Calu3 (cell line): ENCODE data around the gene PTPN14. TPM values are rescaled to one million over a fixed set of nuclear protein-coding genes. Genes with fewer than 3 reads are reported as not detected.

Experiments used
- BruUV-seq: library from RNA; stranded (reverse); fragments of 400-500 nt; replicated peaks from 2 replicates; lab custom pipeline; 2021; lab: Mats Ljungman, UMichigan
- CTCF ChIA-PET: fragments of 300-600 bp; sonication (Branson Sonifier 250); formaldehyde crosslinking; loops from one replicate; lab custom pipeline; 2022; ENCODE audit warnings: antibody characterized with exemption; lab: Charles Lee
- DNase-seq: peaks from one replicate; pipeline ENCODE4 v3.0.0; 2022
- H3K27ac Mint-ChIP-seq: one replicate; pipeline ENCODE4 v1.8.0; 2022; ENCODE audit warnings: mixed read lengths; ENCODE audit not compliant: unreplicated experiment
- H3K27me3 Mint-ChIP-seq: one replicate; pipeline ENCODE4 v1.8.0; 2022; ENCODE audit warnings: mixed read lengths; ENCODE audit not compliant: unreplicated experiment
- H3K36me3 Mint-ChIP-seq: one replicate; pipeline ENCODE4 v1.8.0; 2022; ENCODE audit warnings: mild to moderate bottlenecking, moderate library complexity, mixed read lengths; ENCODE audit not compliant: insufficient read depth, unreplicated experiment
- H3K4me1 Mint-ChIP-seq: one replicate; pipeline ENCODE4 v1.8.0; 2022; ENCODE audit warnings: mild to moderate bottlenecking, low read depth, mixed read lengths; ENCODE audit not compliant: unreplicated experiment
- H3K4me3 Mint-ChIP-seq: one replicate; pipeline ENCODE4 v1.8.0; 2022; ENCODE audit warnings: mild to moderate bottlenecking, low read depth, moderate library complexity, mixed read lengths; ENCODE audit not compliant: unreplicated experiment
- H3K9me3 Mint-ChIP-seq: one replicate; pipeline ENCODE4 v1.8.0; 2022; ENCODE audit warnings: low read depth, mixed read lengths; ENCODE audit not compliant: unreplicated experiment
- intact Hi-C: fragments of 100-400 bp; cut with micrococcal nuclease; formaldehyde crosslinking; loops from one replicate; pipeline ENCODE4 v1.10.0; 2022; ENCODE audit not compliant: unreplicated experiment
- total RNA-seq: library from RNA; stranded (reverse); gene quantifications from 2 replicates; pipeline ENCODE4 v1.2.3, GENCODE V29; 2022
- TF ChIP-seq, protein P1 (sequence below): fragments of 200-600 bp; IDR thresholded peaks from one replicate; pipeline ENCODE4 v1.8.0; 2022; ENCODE audit warnings: antibody characterized with exemption; ENCODE audit not compliant: unreplicated experiment

The PTPN14 gene
- total RNA-seq, 1 experiment from 2014 or later: 77.4 TPM

DNA sequence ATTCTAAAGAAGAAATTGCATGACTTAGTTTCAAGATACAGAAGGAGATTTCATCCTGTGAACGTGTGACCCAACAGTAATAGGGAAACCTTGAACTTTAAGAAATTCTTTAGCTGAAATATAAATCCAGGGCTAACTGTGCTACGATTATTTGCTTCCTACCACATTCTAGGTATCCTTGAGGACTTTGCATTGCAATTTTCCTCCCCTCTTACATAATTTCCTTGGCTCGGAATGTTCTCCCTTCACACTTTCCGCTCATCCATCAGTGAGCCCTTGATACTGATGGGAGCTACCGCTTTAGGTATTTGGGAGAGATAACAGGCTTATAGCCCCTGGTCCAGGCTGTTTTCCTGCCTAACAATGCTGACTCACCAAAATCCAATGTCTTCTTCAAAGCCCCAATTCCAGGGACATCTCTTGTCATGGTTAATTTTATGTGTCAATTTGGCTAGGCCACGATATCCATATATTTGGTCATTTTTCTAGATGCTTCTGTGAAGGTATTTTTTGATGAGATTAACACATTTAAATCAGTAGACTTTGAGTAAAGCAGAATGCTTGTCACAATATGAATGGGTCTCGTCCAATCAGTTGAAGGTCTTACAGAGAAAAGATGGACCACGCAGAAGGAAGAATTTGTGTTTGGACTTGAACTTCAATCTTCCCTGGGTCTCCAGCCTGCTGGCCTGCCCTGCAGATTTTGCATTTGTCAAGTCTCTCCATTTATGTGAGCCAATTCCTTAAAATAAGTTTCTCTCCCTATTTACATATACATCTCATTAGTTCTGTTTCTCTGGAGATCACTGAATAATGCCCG is 121.2 kb downstream of the PTPN14 start:
- intact Hi-C loops: no loop called here
- H3K27ac Mint-ChIP-seq: no peak overlapping the region
- TF ChIP-seq, protein P1, sequence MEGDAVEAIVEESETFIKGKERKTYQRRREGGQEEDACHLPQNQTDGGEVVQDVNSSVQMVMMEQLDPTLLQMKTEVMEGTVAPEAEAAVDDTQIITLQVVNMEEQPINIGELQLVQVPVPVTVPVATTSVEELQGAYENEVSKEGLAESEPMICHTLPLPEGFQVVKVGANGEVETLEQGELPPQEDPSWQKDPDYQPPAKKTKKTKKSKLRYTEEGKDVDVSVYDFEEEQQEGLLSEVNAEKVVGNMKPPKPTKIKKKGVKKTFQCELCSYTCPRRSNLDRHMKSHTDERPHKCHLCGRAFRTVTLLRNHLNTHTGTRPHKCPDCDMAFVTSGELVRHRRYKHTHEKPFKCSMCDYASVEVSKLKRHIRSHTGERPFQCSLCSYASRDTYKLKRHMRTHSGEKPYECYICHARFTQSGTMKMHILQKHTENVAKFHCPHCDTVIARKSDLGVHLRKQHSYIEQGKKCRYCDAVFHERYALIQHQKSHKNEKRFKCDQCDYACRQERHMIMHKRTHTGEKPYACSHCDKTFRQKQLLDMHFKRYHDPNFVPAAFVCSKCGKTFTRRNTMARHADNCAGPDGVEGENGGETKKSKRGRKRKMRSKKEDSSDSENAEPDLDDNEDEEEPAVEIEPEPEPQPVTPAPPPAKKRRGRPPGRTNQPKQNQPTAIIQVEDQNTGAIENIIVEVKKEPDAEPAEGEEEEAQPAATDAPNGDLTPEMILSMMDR: no peak
- DNase-seq: no peak
- no peak overlapping the region for H3K4me3 Mint-ChIP-seq
- CTCF ChIA-PET: interaction anchor here (1.2 kb wide), 1 partner anchor 9 kb away, joined by 3 read pairs; no protein-coding TSS in a partner anchor
- no peaks in the 10 kb centered on the region for H3K9me3 Mint-ChIP-seq
- H3K27me3 Mint-ChIP-seq: no peaks in the 10 kb centered on the region
- BruUV-seq: no TSS peak
- peaks cover 14% of the 10 kb centered on the region for H3K36me3 Mint-ChIP-seq
- peaks cover 48% of the 10 kb centered on the region for H3K4me1 Mint-ChIP-seq

DNA sequence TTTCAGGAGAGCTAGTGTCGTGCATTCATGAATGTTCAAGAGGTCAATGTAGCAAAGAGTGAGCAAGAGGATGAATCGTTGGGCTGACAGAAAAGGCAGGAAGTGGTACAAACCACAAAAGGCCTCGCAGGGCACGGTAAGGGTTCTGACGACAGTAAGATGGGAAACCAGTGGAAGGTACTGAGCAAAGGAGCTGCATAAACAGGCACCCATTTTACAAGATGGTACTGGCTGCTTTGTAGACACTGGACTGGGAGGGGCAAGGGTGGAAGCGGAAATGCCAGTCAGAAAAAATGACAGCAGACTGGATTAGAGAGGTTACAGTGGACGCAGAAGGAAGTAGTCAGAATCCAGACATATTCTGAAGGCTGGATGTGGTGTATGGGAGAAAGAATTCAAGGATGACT is 123.5 kb downstream of the PTPN14 start:
- no peaks in the 10 kb centered on the region for H3K27me3 Mint-ChIP-seq
- H3K9me3 Mint-ChIP-seq: no peaks in the 10 kb centered on the region
- TF ChIP-seq, protein P1: no peak
- peak; percentile 49 for DNase-seq
- intact Hi-C loops: no loop called here
- BruUV-seq: no TSS peak
- peak overlapping the region; percentile 59 for H3K27ac Mint-ChIP-seq
- H3K36me3 Mint-ChIP-seq: peaks cover 4% of the 10 kb centered on the region
- H3K4me3 Mint-ChIP-seq: peak overlapping the region; percentile 26
- H3K4me1 Mint-ChIP-seq: peaks cover 34% of the 10 kb centered on the region
- CTCF ChIA-PET: interaction anchor here (0.7 to 1.2 kb wide), 2 partner anchors 124 to 143 kb away, joined by 3 to 5 read pairs; partner anchors contain the start of gene PTPN14

- Mint-ChIP-seq H3K36me3 (peaks cover 9% of the 10 kb centered on the region), H3K4me1 (peaks cover 46% of the 10 kb centered on the region), H3K27ac (no peak overlapping the region), H3K27me3 (no peaks in the 10 kb centered on the region), H3K4me3 (no peak overlapping the region), H3K9me3 (no peaks in the 10 kb centered on the region)
- intact Hi-C loops: no loop called here
- no TSS peak for BruUV-seq
- no peak for DNase-seq
- TF ChIP-seq, protein P1: no peak
- CTCF ChIA-PET: no interaction called here
These were observed 125.0 kb downstream of the PTPN14 start for GRCh38 chr1:214426426-214426812.

GRCh38 chr1:214425716-214426425 is 125.5 kb downstream of the PTPN14 start:
- Mint-ChIP-seq H3K36me3 (peaks cover 10% of the 10 kb centered on the region), H3K27me3 (no peaks in the 10 kb centered on the region), H3K4me1 (peaks cover 47% of the 10 kb centered on the region), H3K4me3 (no peak overlapping the region), H3K27ac (no peak overlapping the region), H3K9me3 (no peaks in the 10 kb centered on the region)
- CTCF ChIA-PET: no interaction called here
- BruUV-seq: no TSS peak
- DNase-seq: no peak
- intact Hi-C loops: no loop called here
- TF ChIP-seq, protein P1: no peak
